CD14-positive monocyte (primary cell): ENCODE data around the gene KCNK1. TPM values are rescaled to one million over a fixed set of nuclear protein-coding genes. Genes with fewer than 3 reads are reported as not detected.

Experiments used
- DNase-seq, 3 donors: peaks; one replicate each; pipeline ENCODE4 v3.0.0-alpha.2; 2011 to 2022
- H2AFZ ChIP-seq: 2 replicates; pipeline ENCODE4 v1.6.0; 2012; ENCODE audit warnings: mild to moderate bottlenecking, low read depth, low read length, inconsistent platforms; ENCODE audit not compliant: insufficient read depth, poor library complexity, severe bottlenecking
- H3K27ac ChIP-seq, 2 donors: 1 replicate in 1 of 2; 2 replicates in 1 of 2; pipeline ENCODE4 v1.5.1; 2012 to 2013; ENCODE audit warnings: low read length in 2 of 2, control low read depth in 1 of 2, inconsistent platforms in 1 of 2, low read depth in 1 of 2, mild to moderate bottlenecking in 1 of 2
- H3K27me3 ChIP-seq, 2 donors: one replicate each; pipeline versions ENCODE4 v1.6.0 to v1.6.1; 2011 to 2013; ENCODE audit warnings: low read length in 2 of 2; ENCODE audit not compliant: control insufficient read depth in 2 of 2, insufficient read depth in 2 of 2
- H3K36me3 ChIP-seq, 2 donors: replicated peaks in 1 of 2; 1 replicate in 1 of 2; 2 replicates in 1 of 2; pipeline versions ENCODE4 v1.5.1 to v1.6.1; 2012 to 2013; ENCODE audit warnings: low read length in 2 of 2, control low read depth in 1 of 2, inconsistent platforms in 1 of 2, mild to moderate bottlenecking in 1 of 2; ENCODE audit not compliant: insufficient read depth in 2 of 2, control insufficient read depth in 1 of 2
- H3K4me1 ChIP-seq, 2 donors: 1 replicate in 1 of 2; 2 replicates in 1 of 2; pipeline versions ENCODE4 v1.5.1 to v1.6.1; 2012 to 2013; ENCODE audit warnings: low read length in 2 of 2, control low read depth in 1 of 2, inconsistent platforms in 1 of 2, mild to moderate bottlenecking in 1 of 2, moderate library complexity in 1 of 2; ENCODE audit not compliant: insufficient read depth in 2 of 2, control insufficient read depth in 1 of 2
- H3K4me2 ChIP-seq: replicated peaks from 2 replicates; pipeline ENCODE3; 2012; ENCODE audit warnings: low read length, moderate library complexity, mild to moderate bottlenecking; ENCODE audit not compliant: poor library complexity, severe bottlenecking; ENCODE audit errors: extremely low read depth
- H3K4me3 ChIP-seq, 3 experiments: fragments of 200-600 bp in 1 of 3; sonication (generic) in 1 of 3; replicated peaks in 1 of 3; 1 replicate in 2 of 3; 2 replicates in 1 of 3; pipeline ENCODE4 v1.5.1; 2011 to 2013; ENCODE audit warnings: low read length in 3 of 3, mild to moderate bottlenecking in 3 of 3, control low read depth in 2 of 3, low read depth in 2 of 3, inconsistent platforms in 1 of 3, moderate library complexity in 1 of 3
- H3K79me2 ChIP-seq: 2 replicates; pipeline ENCODE4 v1.6.0; 2012; ENCODE audit warnings: mild to moderate bottlenecking, control low read depth, inconsistent platforms, low read length, moderate library complexity; ENCODE audit not compliant: insufficient read depth
- H3K9ac ChIP-seq: 2 replicates; pipeline ENCODE4 v1.6.0; 2017; ENCODE audit warnings: low read length, mild to moderate bottlenecking; ENCODE audit not compliant: insufficient read depth, poor library complexity, severe bottlenecking
- H3K9me3 ChIP-seq, 2 donors: replicated peaks in 1 of 2; 1 replicate in 1 of 2; 2 replicates in 1 of 2; pipeline versions ENCODE4 v1.5.1 to v1.6.1; 2012 to 2013; ENCODE audit warnings: low read length in 2 of 2, control low read depth in 1 of 2; ENCODE audit not compliant: control insufficient read depth in 1 of 2, insufficient read depth in 1 of 2
- H4K20me1 ChIP-seq: 2 replicates; pipeline ENCODE4 v1.6.0; 2012; ENCODE audit warnings: mild to moderate bottlenecking, low read length, control low read depth, moderate library complexity; ENCODE audit not compliant: insufficient read depth
- H3K27ac Mint-ChIP-seq, 7 donors: one replicate each; pipeline ENCODE4 v1.8.0; 2020; ENCODE audit warnings: mild to moderate bottlenecking in 7 of 7, mixed read lengths in 7 of 7, moderate library complexity in 6 of 7, inconsistent platforms in 2 of 7
- H3K27me3 Mint-ChIP-seq, 3 donors: one replicate each; pipeline ENCODE4 v1.8.0; 2021 to 2022; ENCODE audit warnings: low read depth in 3 of 3, mild to moderate bottlenecking in 3 of 3, mixed read lengths in 3 of 3, moderate library complexity in 3 of 3, inconsistent platforms in 1 of 3
- H3K36me3 Mint-ChIP-seq, 2 donors: one replicate each; pipeline ENCODE4 v1.8.0; 2020; ENCODE audit warnings: mixed read lengths in 2 of 2, inconsistent platforms in 1 of 2, mild to moderate bottlenecking in 1 of 2
- H3K4me1 Mint-ChIP-seq: one replicate; pipeline ENCODE4 v1.8.0; 2020; ENCODE audit warnings: mild to moderate bottlenecking, mixed read lengths
- H3K4me3 Mint-ChIP-seq, 2 donors: one replicate each; pipeline ENCODE4 v1.8.0; 2020; ENCODE audit warnings: mild to moderate bottlenecking in 2 of 2, mixed read lengths in 2 of 2, moderate library complexity in 1 of 2
- H3K9me3 Mint-ChIP-seq, 7 donors: one replicate each; pipeline ENCODE4 v1.8.0; 2020 to 2022; ENCODE audit warnings: mixed read lengths in 7 of 7, mild to moderate bottlenecking in 6 of 7, moderate library complexity in 6 of 7, inconsistent platforms in 2 of 7
- CTCF ChIP-seq: fragments of 200-600 bp; IDR thresholded peaks from one replicate; pipeline ENCODE4 v1.8.0; 2022; ENCODE audit warnings: antibody characterized with exemption, mild to moderate bottlenecking
- WGBS: methylation state at CpG from one replicate; pipeline ENCODE4 v1.1.5; 2013; ENCODE audit warnings: missing lambda C conversion rate; ENCODE audit not compliant: insufficient coverage; 5-methylcytosine and 5-hydroxymethylcytosine counted together
- intact Hi-C, 2 donors: fragments of 100-400 bp; cut with micrococcal nuclease; formaldehyde crosslinking; loops; one replicate each; pipeline versions ENCODE4 v1.15.0 to v1.15.1; 2023
- polyA plus RNA-seq, 3 donors: library from polyadenylated mRNA; depleted of rRNA in 1 of 3; unstranded in 2 of 3; stranded (reverse) in 1 of 3; fragments of 300-500 nt in 2 of 3; fragments of >200 nt in 1 of 3; fragmentation: Illumina TruSeq in 2 of 3; gene quantifications; 1 replicate in 2 of 3; 2 replicates in 1 of 3; pipeline ENCODE4 v1.2.3, GENCODE V29; 2012 to 2021

Gene KCNK1
- polyA plus RNA-seq, 3 donors: not detected

- intact Hi-C loops: no loop called here
- H3K4me1 ChIP-seq: no peaks in the 10 kb centered on the region
- Mint-ChIP-seq H3K4me1 (no peaks in the 10 kb centered on the region), H3K9me3 (peaks cover 0 to 3% (median 0%) of the 10 kb centered on the region in 7 donors), H3K27ac (no peak overlapping the region), H3K36me3 (no peaks in the 10 kb centered on the region), H3K27me3 (peaks cover 0 to 3% (median 2%) of the 10 kb centered on the region in 3 donors), H3K4me3 (no peak overlapping the region)
- no peak overlapping the region for H3K27ac ChIP-seq
- no peaks in the 10 kb centered on the region for H4K20me1 ChIP-seq
- H3K4me2 ChIP-seq: no peak overlapping the region
- no peak overlapping the region for H3K9ac ChIP-seq
- no peaks in the 10 kb centered on the region for H3K9me3 ChIP-seq
- no peak for TF ChIP-seq CTCF
- no peaks in the 10 kb centered on the region for H3K36me3 ChIP-seq
- no peak for DNase-seq
- 83% methylated on average over 1 of the region's 4 CpGs for WGBS
- no peak overlapping the region for H2AFZ ChIP-seq
- no peaks in the 10 kb centered on the region for H3K27me3 ChIP-seq
- H3K4me3 ChIP-seq: no peak overlapping the region
- H3K79me2 ChIP-seq: no peaks in the 10 kb centered on the region
These were observed 13.9 kb downstream of the KCNK1 start for GRCh38 chr1:233627823-233628222.

- Mint-ChIP-seq H3K36me3 (no peaks in the 10 kb centered on the region), H3K4me3 (no peak overlapping the region), H3K9me3 (peaks cover 0 to 3% (median 0%) of the 10 kb centered on the region in 7 donors), H3K4me1 (no peaks in the 10 kb centered on the region), H3K27ac (no peak overlapping the region), H3K27me3 (peaks cover 0 to 8% (median 2%) of the 10 kb centered on the region in 3 donors)
- Histone ChIP-seq H3K9me3 (no peaks in the 10 kb centered on the region), H3K4me2 (no peak overlapping the region), H4K20me1 (no peaks in the 10 kb centered on the region), H3K4me1 (no peaks in the 10 kb centered on the region), H3K27me3 (no peaks in the 10 kb centered on the region), H2AFZ (no peak overlapping the region), H3K36me3 (no peaks in the 10 kb centered on the region), H3K27ac (no peak overlapping the region), H3K4me3 (no peak overlapping the region), H3K9ac (no peak overlapping the region), H3K79me2 (no peaks in the 10 kb centered on the region)
- TF ChIP-seq CTCF: no peak
- intact Hi-C loops: no loop called here
- DNase-seq: no peak
- WGBS: 96% methylated on average over 15 of the region's 19 CpGs
These were observed 15.5 kb downstream of the KCNK1 start for GRCh38 chr1:233629305-233629935.
